DMS153 (cell line): ENCODE results near the gene GRWD1.

Experiments
- DNase-seq: peaks from one replicate; lab custom pipeline; 2025; lab: John Stamatoyannopoulos, UW

GRWD1 gene

DNA sequence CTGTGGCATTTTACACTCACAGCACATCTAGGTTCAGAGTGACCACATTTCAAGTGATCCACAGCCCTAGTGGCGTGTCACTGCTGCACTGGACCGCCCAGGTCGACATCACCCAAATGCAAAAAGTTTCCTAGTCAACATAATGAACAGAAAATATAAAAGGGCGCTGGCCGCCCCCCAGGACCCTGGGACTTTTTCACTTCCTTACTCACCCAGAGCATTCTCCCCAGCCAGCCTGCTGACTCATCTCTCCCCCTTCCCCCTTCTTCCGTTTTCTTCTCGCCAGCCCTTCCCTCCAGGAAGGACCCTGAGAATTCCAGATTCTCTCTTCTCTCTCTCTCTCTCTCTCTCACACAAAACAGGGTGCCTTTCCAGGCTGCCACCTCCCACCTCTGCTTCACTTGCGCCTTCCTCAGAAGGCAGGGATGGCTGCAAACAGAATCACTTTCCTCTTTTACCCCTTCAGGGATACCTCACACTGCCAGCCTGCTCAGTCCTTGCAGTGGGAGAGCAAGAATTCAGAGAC, 21.0 kb upstream of the GRWD1 start:
- DNase-seq = no peak

DNA sequence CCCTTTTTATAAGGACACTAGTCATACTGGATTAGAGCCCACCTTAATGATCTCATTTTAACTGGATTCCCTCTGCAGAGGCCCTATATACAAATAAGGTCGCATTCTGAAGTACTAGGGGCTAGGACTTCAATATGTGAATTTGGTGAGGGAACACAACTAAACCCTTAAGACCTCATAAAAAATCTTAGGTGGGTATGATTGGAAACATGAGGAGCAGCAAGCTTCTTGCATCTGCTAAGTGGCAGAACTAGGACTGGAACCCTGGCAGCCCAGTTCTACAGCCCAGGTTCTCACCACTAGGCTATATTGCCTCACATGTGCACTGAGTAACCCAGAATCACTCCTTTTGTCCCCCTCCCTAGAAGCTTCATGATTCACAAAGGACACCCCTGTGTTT, 17.1 kb upstream of the GRWD1 start:
- no peak for DNase-seq

DNA sequence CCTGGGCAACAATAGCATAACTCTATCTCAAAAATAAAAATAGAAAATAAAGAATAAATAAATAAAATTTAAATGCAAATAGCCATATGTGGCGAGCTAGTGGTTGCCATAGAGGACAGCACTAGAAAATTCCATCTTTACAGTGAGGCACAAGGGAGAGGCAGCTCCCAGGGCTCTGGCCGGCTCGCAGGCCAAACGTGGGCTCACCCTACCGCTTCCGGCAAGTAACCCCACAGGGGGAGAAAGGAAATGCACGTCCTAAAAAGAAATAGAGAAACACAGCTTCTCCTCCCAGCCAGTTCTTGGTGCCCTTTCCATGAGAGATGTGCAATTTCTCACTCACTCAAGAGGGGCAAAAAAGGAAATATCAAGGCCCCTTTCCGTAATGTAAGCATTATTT, 12.4 kb upstream of the GRWD1 start:
- DNase-seq = no peak

- DNase-seq = no peak
These were observed 9.2 kb upstream of the GRWD1 start for GRCh38 chr19:48436586-48436985.

DNA sequence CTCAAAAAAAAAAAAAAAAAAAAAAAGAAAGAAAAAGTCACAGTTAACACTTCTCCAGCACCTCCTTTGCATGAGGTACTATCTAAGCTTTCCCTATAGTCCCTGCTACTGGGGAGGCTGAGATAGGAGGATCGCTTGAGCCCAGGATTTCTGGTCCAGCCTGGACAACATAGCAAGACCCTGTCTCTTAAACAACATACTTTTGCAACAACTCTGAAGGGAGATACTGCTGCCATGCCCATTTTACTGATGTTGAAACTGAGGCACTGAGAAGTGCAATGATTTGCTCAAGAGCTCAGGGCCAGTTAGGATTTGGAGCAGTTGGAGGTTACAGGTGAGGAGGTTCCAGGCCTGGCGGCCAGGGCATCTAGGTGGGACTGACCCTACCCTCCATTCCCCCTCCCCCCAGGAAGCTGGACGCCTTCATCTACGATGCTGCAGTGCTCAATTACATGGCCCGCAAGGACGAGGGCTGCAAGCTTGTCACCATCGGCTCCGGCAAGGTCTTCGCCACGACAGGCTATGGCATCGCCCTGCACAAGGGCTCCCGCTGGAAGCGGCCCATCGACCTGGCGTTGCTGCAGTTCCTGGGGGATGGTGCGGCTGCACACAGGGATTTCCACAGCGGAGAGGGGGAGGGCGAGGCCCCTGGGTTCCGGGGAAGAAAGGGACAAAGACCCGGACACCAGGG, 4.3 kb upstream of the GRWD1 start:
- no peak for DNase-seq

DNA sequence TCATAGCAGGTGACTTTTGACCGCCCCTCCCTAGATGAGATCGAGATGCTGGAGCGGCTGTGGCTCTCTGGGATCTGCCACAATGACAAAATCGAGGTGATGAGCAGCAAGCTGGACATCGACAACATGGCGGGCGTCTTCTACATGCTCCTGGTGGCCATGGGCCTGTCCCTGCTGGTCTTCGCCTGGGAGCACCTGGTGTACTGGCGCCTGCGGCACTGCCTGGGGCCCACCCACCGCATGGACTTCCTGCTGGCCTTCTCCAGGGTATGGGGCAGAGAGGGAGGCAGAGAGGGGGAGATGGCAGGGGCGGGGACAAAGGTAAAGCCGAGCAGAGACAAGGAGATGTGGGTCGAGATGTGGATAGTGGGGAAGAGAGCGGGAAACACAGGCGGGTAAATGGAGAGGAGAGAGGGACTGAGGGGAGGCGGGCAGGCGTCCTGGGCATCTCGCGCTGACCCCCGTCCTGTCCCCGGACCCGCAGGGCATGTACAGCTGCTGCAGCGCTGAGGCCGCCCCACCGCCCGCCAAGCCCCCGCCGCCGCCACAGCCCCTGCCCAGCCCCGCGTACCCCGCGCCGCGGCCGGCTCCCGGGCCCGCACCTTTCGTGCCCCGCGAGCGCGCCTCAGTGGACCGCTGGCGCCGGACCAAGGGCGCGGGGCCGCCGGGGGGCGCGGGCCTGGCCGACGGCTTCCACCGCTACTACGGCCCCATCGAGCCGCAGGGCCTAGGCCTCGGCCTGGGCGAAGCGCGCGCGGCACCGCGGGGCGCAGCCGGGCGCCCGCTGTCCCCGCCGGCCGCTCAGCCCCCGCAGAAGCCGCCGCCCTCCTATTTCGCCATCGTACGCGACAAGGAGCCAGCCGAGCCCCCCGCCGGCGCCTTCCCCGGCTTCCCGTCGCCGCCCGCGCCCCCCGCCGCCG, 3.4 kb upstream of the GRWD1 start:
- DNase-seq = no peak

GRCh38 chr19:48443256-48443655, 2.5 kb upstream of the GRWD1 start:
- no peak for DNase-seq

DNA sequence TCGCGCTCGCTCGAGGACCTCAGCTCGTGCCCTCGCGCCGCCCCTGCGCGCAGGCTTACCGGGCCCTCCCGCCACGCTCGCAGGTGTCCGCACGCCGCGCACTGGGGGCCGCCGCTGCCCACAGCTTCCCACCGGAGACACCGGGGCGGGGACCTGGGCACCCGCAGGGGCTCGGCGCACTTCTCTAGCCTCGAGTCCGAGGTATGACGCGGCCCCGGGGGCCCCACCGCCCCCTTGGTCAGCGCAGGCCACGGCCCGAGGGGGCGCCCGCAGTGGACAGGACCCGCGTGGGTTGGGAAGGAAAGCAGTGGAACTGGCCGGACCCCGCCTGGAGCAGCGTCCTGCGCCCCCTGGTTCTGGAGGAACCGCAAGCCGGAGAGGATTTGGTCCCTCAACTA, 2.1 kb upstream of the GRWD1 start:
- no peak for DNase-seq

DNA sequence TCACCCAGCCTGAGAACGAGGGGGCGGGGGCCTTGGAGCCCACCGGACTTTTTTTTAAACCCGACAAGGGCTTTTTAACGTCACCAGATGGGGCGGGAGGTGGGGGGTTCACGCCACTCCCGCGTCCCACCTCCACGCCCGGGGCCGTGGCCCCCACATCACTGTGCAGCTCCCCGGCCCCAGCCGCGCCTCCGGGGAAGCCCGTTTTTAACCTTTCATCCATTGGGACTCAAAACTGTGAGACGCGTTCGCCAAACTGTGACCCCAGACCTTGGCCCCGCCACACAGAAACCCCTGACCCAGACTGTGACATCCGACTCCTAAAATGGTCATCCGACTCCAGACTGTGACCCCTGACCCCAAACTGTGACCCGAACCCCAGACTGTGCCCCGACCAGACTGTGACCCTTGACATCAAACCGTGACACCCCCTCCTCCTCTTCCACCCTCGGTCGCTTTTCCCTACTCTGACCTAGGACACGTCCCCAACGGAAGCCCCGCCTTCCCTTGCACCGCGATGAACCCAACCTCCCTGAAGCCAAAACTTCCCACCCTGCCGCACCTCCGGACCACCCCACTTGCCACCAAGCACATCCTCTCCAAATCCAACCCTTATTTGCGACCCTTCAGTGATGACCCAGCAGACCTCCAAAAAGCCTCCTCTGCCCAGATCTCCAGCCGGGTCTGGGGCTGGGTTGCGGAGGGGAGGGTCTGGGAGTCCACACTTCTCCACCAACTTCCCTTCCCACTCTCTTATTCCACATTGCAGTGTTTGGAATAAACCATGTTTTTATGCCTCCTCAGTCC, 1.5 kb upstream of the GRWD1 start:
- no peak for DNase-seq

DNA sequence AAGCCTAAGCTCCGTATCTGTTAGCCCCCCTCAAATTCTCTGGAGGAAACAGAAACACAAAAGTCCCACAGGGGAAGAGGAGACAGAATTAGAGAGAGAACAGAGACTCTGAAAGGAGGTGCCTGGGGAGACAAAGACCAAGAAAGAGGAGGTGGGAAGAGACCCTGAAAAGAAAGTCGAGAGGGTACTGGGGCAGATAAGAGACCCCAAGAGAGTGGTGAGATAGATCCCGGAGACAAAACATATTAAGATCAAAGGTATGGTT, 915 bp upstream of the GRWD1 start:
- DNase-seq = no peak

- peak; percentile 86 for DNase-seq
These were observed 552 bp upstream of the GRWD1 start for GRCh38 chr19:48445256-48445605.

- DNase-seq = no peak
These were observed 796 bp downstream of the GRWD1 start for GRCh38 chr19:48446579-48446978.

- DNase-seq = no peak
These were observed 2.8 kb downstream of the GRWD1 start for GRCh38 chr19:48448563-48448962.

DNA sequence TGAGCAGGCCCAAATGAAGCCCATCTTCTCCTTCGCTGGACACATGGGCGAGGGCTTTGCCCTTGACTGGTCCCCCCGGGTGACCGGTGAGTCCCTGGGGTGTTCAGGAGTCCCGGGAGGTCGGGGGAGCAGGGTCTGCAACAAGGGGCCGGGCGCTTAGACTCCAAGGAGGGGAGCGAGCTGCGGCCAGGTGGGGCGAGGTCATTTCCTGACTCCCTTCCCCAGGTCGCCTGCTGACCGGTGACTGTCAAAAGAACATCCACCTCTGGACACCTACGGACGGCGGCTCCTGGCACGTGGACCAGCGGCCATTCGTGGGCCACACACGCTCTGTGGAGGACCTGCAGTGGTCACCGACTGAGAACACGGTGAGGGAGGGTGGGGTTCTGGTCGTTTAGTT, 4.7 kb downstream of the GRWD1 start:
- DNase-seq = no peak

GRCh38 chr19:48450863-48451262, 5.1 kb downstream of the GRWD1 start:
- DNase-seq = no peak

DNA sequence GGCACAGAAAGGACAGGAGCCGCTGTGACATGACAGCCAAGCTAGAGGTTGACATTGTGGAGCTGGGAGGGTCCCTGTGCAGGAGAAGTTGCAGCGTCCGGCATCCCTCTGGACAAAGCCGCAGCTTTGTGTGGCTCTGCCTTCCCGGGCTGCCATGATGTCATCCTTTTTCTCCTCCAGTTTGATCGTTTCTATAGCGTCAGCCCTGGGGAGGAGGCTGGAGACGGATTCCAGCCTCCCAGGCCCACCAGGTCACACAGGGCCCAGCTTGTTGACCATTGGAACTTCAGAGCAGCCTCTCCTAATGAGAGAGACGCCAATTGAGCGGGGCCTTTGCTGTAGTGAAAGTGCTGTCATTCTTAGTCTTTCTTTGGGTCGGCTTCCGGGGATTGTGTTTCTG, 5.8 kb downstream of the GRWD1 start:
- no peak for DNase-seq

GRCh38 chr19:48452289-48453190, 6.8 kb downstream of the GRWD1 start:
- DNase-seq = no peak

DNA sequence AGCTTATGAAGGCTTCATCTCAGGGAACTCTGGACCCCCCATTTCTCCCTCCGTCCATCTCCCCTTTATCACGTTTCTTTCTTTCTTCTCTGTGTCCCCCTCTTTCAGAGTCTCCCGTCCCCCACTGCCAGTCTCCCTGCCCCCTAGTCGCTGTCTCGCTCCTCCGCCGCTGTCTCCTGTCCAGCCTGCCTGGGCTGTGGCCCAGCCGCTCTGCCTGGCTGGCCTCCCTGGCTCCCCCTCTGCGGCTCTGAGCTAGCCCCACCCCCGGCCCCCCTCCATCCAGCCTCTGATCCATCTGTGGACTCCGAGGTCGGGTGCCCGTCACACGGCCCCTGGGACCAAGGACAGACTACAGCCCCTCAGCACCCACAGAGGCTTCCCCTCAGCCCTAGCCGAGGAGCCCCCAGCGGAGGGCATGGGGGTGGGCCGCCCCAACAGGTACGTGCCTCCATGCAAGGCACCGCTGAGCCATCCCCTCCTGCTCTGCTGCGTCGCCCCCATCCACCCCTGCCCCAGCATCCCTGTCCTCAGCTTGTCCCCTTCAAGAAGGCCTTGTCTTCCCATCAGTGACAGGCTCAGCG, 8.5 kb downstream of the GRWD1 start:
- DNase-seq = no peak

DNA sequence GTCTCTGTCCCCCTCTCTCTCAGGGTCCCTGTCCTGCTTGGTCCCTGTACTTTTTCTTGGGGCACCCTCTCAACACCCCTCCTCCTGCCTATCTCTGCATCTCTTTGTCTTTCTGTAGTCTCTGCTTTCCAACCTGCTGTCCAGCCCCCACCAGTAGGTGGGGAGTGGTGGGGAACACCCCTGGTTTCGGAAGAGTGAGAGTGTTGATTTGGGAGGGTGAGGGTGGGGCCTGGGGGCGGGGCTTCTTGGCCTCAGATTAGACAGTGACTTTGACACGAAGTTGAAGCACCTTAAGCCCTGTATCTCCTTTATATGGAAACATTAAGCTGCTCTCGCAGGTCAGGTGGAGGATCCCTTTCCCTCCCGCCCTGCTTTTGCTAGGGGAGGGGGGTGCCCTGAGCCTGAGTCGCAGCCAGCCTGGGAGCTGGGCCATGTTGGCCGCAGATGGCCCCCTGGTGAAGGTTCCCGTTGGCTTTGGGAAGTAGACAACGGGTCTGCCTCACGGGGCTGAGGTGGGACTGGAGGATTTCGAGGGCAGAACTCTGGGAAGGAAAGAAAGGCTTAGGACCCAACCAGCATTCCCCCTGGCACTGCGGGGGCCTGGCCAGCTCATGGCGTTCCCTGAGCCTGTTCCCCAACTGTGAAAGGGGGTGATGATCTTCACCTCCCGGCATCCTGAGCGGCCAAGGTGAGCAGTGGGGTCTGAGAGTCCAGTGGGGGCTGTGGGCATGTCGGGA, 9.6 kb downstream of the GRWD1 start, which contains the start of gene KCNJ14:
Gene KCNJ14, plus strand, starts transcription at position 404 of the 737 bp plus-strand sequence. CDS start 6,151 bp downstream, outside the sequence.
- no peak for DNase-seq

GRCh38 chr19:48455908-48456562, 10.3 kb downstream of the GRWD1 start:
- no peak for DNase-seq
